HG02885 (cell line): ENCODE measurements around the gene PDIA2.
"Not testable (repeated sequence)": the region's sequence is repeated elsewhere in the genome, so short reads cannot be mapped to it uniquely, and the experiment has no call there.

ENCODE experiments used
- ATAC-seq: cut with Tn5 transposase; IDR thresholded peaks from one replicate; pipeline ENCODE4 v1.9.1; 2021; ENCODE audit warnings: mild to moderate bottlenecking; ENCODE audit not compliant: unreplicated experiment, poor library complexity

Gene PDIA2

GRCh38 chr16:262121-262745 is 20.7 kb upstream of the PDIA2 start:
- ATAC-seq = no peak

GRCh38 chr16:263182-263774 is 19.7 kb upstream of the PDIA2 start:
- no peak for ATAC-seq

GRCh38 chr16:263944-264343 is 19.0 kb upstream of the PDIA2 start:
- no peak for ATAC-seq

GRCh38 chr16:264440-264951 is 18.5 kb upstream of the PDIA2 start:
- ATAC-seq = no peak

GRCh38 chr16:265002-265529 is 17.9 kb upstream of the PDIA2 start:
- no peak for ATAC-seq

GRCh38 chr16:265711-266110 is 17.3 kb upstream of the PDIA2 start:
- no peak for ATAC-seq

- no peak for ATAC-seq
Observed at GRCh38 chr16:266258-267164, 16.5 kb upstream of the PDIA2 start.

- not testable (repeated sequence) for ATAC-seq
Observed at GRCh38 chr16:267562-267961, 15.4 kb upstream of the PDIA2 start.

- ATAC-seq = no peak
Observed at GRCh38 chr16:268141-269053, 14.6 kb upstream of the PDIA2 start.

- ATAC-seq = no peak
Observed at GRCh38 chr16:269061-269796, 13.7 kb upstream of the PDIA2 start.

- ATAC-seq = no peak
Observed at GRCh38 chr16:270381-271255, 12.3 kb upstream of the PDIA2 start.

- no peak for ATAC-seq
Observed at GRCh38 chr16:272633-273546, 10.1 kb upstream of the PDIA2 start.

- ATAC-seq = no peak
Observed at GRCh38 chr16:273547-274421, 9.2 kb upstream of the PDIA2 start.

GRCh38 chr16:275041-275641 is 7.8 kb upstream of the PDIA2 start:
- ATAC-seq = no peak

- no peak for ATAC-seq
Observed at GRCh38 chr16:275786-276232, 7.2 kb upstream of the PDIA2 start, which contains the start of gene RGS11. RGS11 (minus strand) TSS chr16:275944; CDS start chr16:275911, 33 bp downstream.
